GM19351 (cell line): ENCODE data around the gene UBB.

ENCODE experiments used
- ATAC-seq: cut with Tn5 transposase; IDR thresholded peaks from one replicate; pipeline ENCODE4 v1.9.1; 2021; ENCODE audit warnings: mild to moderate bottlenecking, moderate library complexity; ENCODE audit not compliant: unreplicated experiment

Gene UBB

GRCh38 chr17:16417399-16417798 lies 36.5 kb downstream of the UBB start:
- no peak for ATAC-seq

GRCh38 chr17:16417896-16418684 lies 37.2 kb downstream of the UBB start:
- ATAC-seq, result no peak

GRCh38 chr17:16418685-16419068 lies 37.8 kb downstream of the UBB start:
- no peak for ATAC-seq

GRCh38 chr17:16419074-16419928 lies 38.4 kb downstream of the UBB start:
- peak; percentile 37 for ATAC-seq

- ATAC-seq, result no peak
These were observed 39.0 kb downstream of the UBB start for GRCh38 chr17:16419929-16420271.

GRCh38 chr17:16422416-16422815 lies 41.5 kb downstream of the UBB start:
- ATAC-seq, result no peak

DNA sequence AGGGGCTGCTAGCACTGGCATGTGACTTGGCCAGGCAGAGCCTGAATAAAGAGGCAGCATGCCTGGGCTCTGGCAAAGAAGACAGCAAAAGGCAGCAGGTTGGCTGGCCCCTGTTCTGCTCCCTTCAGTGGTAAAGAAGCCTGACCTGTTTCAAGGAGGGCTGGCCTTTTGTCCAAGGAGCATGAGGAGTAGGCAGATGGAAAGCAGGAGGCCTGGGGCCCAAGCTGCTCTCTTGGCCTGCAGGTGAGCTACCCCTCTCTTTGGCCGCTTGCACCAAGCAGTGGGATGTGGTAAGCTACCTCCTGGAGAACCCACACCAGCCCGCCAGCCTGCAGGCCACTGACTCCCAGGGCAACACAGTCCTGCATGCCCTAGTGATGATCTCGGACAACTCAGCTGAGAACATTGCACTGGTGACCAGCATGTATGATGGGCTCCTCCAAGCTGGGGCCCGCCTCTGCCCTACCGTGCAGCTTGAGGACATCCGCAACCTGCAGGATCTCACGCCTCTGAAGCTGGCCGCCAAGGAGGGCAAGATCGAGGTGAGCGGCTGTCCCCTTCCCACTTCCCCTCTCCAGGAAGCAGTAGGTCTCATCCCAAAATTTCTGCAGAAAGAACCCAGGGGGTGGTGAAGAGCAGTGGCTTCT lies 42.5 kb downstream of the UBB start:
- ATAC-seq, result no peak

GRCh38 chr17:16425202-16425601 lies 44.3 kb downstream of the UBB start:
- no peak for ATAC-seq

DNA sequence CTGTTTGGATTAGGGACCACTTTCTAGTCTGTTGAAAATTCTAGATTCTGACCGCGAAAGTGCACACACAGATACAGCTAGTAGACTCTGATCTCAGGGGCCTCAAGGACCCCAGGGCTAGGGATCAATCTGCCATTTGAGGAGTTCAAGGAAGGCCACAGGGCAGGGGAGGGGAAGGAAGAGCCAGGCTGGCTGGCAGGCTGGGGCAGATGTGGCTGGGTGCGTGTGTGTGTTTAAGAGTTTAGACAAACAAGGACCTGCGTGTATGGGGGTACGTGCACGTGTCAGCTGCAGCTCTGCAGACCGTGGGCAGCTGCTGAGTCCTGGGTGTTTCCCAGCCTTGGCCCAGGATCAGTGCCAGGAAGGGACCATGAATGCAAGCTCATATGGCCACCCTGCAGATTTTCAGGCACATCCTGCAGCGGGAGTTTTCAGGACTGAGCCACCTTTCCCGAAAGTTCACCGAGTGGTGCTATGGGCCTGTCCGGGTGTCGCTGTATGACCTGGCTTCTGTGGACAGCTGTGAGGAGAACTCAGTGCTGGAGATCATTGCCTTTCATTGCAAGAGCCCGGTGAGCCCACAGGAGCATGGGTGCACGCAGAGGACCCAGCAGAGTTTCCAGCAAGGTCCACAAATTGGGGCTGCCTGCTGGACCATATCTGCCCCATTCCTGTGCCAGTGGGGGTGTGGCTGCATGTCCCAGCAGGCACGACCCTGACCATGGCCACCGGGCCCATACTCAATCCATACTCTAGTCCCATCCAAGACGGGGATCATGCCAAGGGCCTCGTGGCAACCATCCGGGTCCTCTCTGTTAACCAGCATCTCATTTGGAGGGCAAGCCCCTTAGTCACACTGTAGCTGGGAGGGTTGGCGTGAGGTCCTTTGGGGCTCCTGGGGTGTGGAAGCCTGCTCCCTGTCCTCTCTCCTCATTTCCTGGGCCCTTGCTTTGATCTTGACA lies 45.1 kb downstream of the UBB start:
- ATAC-seq, result no peak

DNA sequence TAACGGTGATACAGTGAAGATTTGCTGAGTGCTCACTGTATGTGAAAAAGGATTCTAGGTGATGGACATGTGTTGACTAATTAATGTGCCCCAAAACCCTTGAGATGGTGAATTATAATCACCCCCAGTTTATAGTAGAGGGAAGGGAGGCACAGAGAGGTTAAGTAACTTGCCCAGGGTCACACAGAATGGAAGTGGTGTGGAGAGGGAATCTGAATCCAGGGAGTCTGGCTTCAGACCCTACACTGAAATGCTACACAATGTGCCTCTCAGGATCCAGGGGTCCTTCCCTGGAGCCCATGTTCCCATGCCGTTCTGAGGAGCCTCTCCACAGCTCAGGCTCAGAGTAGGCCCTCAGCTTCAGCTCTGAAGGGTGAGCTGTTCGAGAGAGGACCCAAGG lies 46.1 kb downstream of the UBB start:
- no peak for ATAC-seq

DNA sequence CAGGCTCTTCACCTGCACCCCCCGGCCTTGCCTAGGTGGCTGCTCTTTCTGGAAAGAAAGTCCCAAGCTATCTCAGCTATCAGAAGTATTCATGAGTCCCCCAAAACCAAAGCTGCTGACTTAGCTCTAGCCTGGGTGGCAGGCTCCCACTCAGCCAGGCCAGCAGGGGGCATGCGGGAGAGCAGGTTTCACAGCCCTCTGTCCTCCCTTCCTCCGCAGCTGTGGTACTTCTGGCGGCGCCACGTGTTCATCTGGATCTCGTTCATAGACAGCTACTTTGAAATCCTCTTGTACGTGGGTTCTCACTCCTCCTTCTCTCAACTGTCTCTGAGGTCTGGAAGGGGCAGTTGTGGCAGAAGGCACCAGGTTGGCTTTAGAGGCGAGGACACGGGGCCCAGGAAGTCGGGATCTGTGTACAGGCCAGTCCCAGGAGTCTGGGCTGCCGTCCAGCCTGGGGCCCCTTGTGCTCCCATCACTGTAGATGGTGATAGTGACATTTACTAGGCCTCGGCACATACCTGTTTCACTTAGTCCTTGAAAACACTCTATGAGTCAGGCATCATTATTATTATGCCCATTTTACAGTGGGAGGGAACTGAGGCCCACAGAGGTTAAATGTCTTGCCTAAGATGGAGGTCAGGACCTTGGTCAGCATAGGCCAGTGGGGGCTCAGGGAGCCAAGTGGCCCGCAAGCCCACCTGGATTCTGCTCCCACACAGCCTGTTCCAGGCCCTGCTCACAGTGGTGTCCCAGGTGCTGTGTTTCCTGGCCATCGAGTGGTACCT lies 47.4 kb downstream of the UBB start:
- no peak for ATAC-seq

DNA sequence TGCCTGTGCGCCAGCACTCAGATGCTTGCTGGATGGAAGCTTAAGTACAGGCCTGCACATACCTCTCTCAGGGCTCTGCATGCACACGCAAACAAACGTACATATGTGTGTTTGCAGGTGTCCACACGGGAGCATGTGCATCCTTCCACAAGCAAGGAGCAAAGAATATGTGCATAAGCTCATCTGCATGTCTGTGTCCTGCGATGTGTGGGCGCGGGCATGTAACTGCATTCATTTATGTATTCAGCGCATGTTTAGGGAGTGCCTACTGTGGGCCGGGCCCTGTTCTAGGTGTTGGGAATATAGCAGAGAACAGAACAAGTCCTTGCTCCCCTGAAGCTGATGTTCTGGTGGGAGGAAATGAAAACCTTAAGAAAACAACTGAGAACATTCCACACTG lies 48.2 kb downstream of the UBB start:
- no peak for ATAC-seq

GRCh38 chr17:16430650-16431049 lies 49.8 kb downstream of the UBB start:
- ATAC-seq, result no peak

GRCh38 chr17:16432017-16432416 lies 51.1 kb downstream of the UBB start:
- ATAC-seq, result no peak
